ENCODE measurements around the gene MYH2.

- TF ChIP-seq EZH2 (IDR thresholded peaks at IDR 0.05; ENCODE audit: insufficient read depth, poor library complexity, severe bottlenecking) (no peak), EZH2phosphoT487 (IDR thresholded peaks at IDR 0.05; ENCODE audit: insufficient read depth, low read depth) (no peak)
These were observed 24.9 kb upstream of the MYH2 start for GRCh38 chr17:10574324-10574723.

Measured in GM23248 (cell line).